ENCODE measurements around the gene PGAM2. TPM values are rescaled to one million over a fixed set of nuclear protein-coding genes. Genes with fewer than 3 reads are reported as not detected.
A peak's percentile ranks its signal among the peaks of the same experiment; 100 is the strongest.
"Not testable (repeated sequence)": the region's sequence is repeated elsewhere in the genome, so short reads cannot be mapped to it uniquely, and the experiment has no call there.

Gene PGAM2
- total RNA-seq, 1 experiment from 2014 or later = 2.4 TPM

GRCh38 chr7:44040493-44040891 is 24.9 kb downstream of the PGAM2 start:
- Mint-ChIP-seq H3K27me3 (ENCODE audit: low read depth) (peaks cover 41% of the 10 kb centered on the region), H3K4me3 (peak overlapping the region; percentile 68; the same call in 1 of the 2 replicates), H3K4me1 (peaks cover 12% of the 10 kb centered on the region)
- H3K27ac Mint-ChIP-seq, CTCF ChIA-PET, ATAC-seq, H3K36me3 Mint-ChIP-seq, POLR2A ChIA-PET, H3K9me3 Mint-ChIP-seq: not testable (repeated sequence)
- DNase-seq (ENCODE audit: low spot score) = peak; percentile 27
- 0 out of 2 replicates have a peak, but pooled peaks have one; percentile 27 for TF ChIP-seq SP1 (CRISPR knock-in tag; conservative IDR thresholded peaks at IDR 0.05)

- H3K27me3 Mint-ChIP-seq (ENCODE audit: low read depth) = peaks cover 41% of the 10 kb centered on the region
- H3K27ac Mint-ChIP-seq; POLR2A ChIA-PET; CTCF ChIA-PET; H3K9me3 Mint-ChIP-seq; H3K4me1 Mint-ChIP-seq; H3K36me3 Mint-ChIP-seq; DNase-seq (ENCODE audit: low spot score); H3K4me3 Mint-ChIP-seq: not testable (repeated sequence)
- ATAC-seq = peak; percentile 0; the same call in 1 of the 2 replicates
Observed at GRCh38 chr7:44039800-44040492, 25.4 kb downstream of the PGAM2 start.

DNA sequence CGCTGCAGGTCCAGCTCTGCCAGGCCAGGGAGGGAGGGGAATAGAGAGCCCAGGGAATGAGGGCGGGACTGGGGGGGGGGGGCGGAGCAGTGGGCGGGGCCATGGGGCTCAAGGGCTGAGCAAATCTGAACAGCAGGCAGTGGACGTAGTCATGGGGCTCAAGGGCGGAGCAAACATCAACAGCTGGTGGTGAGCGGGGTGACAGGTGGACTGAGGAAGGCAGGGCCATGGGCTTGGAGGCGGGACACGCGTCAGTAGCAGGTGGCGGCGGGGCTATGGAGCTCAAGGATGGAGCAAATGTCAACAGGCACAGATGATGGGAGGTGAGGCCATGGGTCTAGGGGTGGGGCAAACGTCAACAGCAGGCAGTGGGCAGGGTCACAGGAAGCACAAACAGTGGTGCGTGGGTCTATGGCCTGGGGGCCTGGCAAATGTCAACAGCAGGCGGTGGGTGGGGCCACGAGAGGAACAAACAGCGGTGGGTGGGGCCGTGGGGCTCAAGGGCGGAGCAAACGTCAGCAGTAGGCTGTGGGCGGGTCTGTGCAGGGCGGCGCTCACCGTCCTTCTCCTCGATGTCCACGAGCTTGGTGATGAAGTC is 26.3 kb downstream of the PGAM2 start:
- ATAC-seq (peak; percentile 71), DNase-seq (ENCODE audit: low spot score) (peak; percentile 82)
- Mint-ChIP-seq H3K27ac (peak overlapping the region; percentile 40; the same call in 1 of the 2 replicates), H3K27me3 (ENCODE audit: low read depth) (peaks cover 41% of the 10 kb centered on the region), H3K4me3 (peak overlapping the region; percentile 68)
- POLR2A ChIA-PET, H3K36me3 Mint-ChIP-seq, H3K4me1 Mint-ChIP-seq, H3K9me3 Mint-ChIP-seq: not testable (repeated sequence)
- CTCF ChIA-PET = interaction anchor here (0.6 to 0.7 kb wide), 2 partner anchors 11 to 157 kb away, joined by 3 to 4 read pairs; no protein-coding TSS in a partner anchor
- peak; percentile 79 for TF ChIP-seq FOXK1 (CRISPR knock-in tag; IDR thresholded peaks at IDR 0.05)
- 0 out of 2 replicates have a peak, but pooled peaks have one; percentile 18 for TF ChIP-seq SP1 (CRISPR knock-in tag; conservative IDR thresholded peaks at IDR 0.05)

- ATAC-seq; H3K27ac Mint-ChIP-seq; H3K4me1 Mint-ChIP-seq; DNase-seq (ENCODE audit: low spot score); POLR2A ChIA-PET; H3K4me3 Mint-ChIP-seq; H3K36me3 Mint-ChIP-seq; H3K9me3 Mint-ChIP-seq: not testable (repeated sequence)
- peaks cover 41% of the 10 kb centered on the region for H3K27me3 Mint-ChIP-seq (ENCODE audit: low read depth)
- CTCF ChIA-PET = interaction anchor here (0.6 kb wide), 1 partner anchor 158 kb away, joined by 3 read pairs; no protein-coding TSS in a partner anchor
Observed at GRCh38 chr7:44038553-44038952, 26.8 kb downstream of the PGAM2 start.

DNA sequence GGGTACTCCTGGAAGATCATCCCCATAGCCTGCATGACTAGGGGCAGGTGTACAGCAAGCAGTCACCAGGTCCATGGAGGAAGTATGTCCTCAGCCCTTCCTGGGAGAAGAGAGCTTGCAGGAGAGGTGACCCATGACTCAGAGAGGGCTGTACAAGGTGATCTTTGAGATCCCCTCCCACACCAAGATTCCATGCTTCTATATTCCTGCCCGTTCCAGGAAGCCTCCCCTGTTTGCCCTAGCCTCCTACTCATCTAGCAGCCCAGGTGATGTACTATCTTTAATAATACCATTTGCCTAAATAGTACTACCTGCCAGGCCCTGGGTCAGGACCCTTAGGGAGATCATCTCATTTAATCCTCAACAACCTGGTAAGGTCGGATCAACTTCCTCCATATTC is 27.4 kb downstream of the PGAM2 start:
- H3K4me1 Mint-ChIP-seq; H3K4me3 Mint-ChIP-seq; H3K27ac Mint-ChIP-seq; H3K36me3 Mint-ChIP-seq; DNase-seq (ENCODE audit: low spot score); ATAC-seq; POLR2A ChIA-PET; H3K9me3 Mint-ChIP-seq: not testable (repeated sequence)
- peaks cover 41% of the 10 kb centered on the region for H3K27me3 Mint-ChIP-seq (ENCODE audit: low read depth)
- CTCF ChIA-PET = interaction anchor here (1.0 kb wide), 1 partner anchor 19 kb away, joined by 3 read pairs; no protein-coding TSS in a partner anchor

- Mint-ChIP-seq H3K4me3 (peak overlapping the region; percentile 37; the same call in 1 of the 2 replicates), H3K27me3 (ENCODE audit: low read depth) (peaks cover 29% of the 10 kb centered on the region)
- POLR2A ChIA-PET, H3K4me1 Mint-ChIP-seq, H3K36me3 Mint-ChIP-seq, H3K9me3 Mint-ChIP-seq, H3K27ac Mint-ChIP-seq: not testable (repeated sequence)
- CTCF ChIA-PET = interaction anchor here (0.5 to 0.6 kb wide), 2 partner anchors 16 to 454 kb away, joined by 3 read pairs; no protein-coding TSS in a partner anchor
- ATAC-seq (peak; percentile 89), DNase-seq (ENCODE audit: low spot score) (peak; percentile 78)
Observed at GRCh38 chr7:44036364-44036763, 29.0 kb downstream of the PGAM2 start.

DNA sequence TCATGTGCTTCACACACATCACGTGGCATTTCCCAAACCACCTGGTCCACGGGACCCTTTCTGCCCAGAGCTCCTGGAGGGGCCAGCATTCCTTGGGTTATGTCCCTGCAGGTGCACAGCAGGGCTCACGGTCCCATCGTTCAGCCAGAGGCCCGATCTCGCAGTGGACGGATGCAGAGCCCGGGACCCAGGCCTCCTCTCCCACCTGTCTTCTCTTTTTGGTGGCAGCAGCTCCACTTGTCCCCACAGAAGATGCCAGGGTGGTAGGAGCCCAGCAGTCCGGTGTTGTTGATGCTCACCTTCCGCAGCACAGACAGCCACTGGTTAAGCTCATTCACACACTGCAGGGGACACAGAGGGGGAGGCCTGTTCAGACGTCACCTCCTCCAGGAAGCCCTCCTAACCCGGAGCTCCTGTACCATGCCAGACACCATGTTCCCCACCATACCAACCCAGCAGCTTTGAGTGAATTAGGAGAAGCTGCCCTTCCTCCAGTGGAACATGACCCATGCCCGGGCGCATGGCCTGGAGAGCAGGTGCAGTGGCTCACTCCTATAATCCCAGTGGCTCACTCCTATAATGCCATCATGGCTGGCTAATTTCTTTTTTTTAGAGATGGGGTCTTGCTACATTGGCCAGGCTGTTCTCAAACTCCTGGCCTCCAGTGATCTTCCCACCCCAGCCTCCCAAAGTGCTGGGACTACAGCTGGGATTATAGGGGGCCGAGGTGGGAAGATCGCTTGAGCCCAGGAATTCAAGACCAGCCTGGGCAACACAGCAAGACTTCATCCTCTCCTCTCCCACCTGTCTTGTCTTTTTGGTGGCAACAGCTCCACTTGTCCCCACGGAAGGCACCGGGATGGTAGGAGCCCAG is 31.2 kb downstream of the PGAM2 start:
- CTCF ChIA-PET, H3K36me3 Mint-ChIP-seq: not testable (repeated sequence)

GRCh38 chr7:44032031-44032430 is 33.3 kb downstream of the PGAM2 start:
- H3K4me1 Mint-ChIP-seq; H3K9me3 Mint-ChIP-seq; POLR2A ChIA-PET; ATAC-seq; H3K27ac Mint-ChIP-seq; H3K36me3 Mint-ChIP-seq; H3K4me3 Mint-ChIP-seq; DNase-seq (ENCODE audit: low spot score); H3K27me3 Mint-ChIP-seq (ENCODE audit: low read depth); CTCF ChIA-PET: not testable (repeated sequence)

More for the DNA sequence above, 31.2 kb downstream of the PGAM2 start:
- peaks cover 20% of the 10 kb centered on the region for H3K27me3 Mint-ChIP-seq (ENCODE audit: low read depth)
- H3K4me3 Mint-ChIP-seq; H3K4me1 Mint-ChIP-seq; H3K9me3 Mint-ChIP-seq; H3K27ac Mint-ChIP-seq; POLR2A ChIA-PET; ATAC-seq; DNase-seq (ENCODE audit: low spot score): not testable (repeated sequence)

DNA sequence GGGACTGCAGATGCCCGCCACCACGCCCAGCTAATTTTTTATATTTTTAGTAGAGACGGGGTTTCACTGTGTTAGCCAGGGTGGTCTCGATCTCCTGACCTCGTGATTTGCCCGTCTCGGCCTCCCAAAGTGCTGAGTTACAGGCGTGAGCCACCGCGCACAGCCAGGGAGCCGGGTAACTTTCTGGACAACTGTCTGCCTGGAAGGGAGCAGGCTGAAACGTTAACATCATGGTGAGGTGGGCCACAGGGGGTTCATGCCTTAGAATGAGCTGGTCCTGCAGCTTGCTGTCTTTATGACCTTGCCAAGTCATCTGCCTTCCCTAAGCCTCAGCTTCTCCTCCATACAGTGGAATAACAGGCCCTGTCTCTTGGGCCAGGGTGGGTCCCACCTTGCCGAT is 34.0 kb downstream of the PGAM2 start:
- H3K4me3 Mint-ChIP-seq; POLR2A ChIA-PET; H3K27me3 Mint-ChIP-seq (ENCODE audit: low read depth); H3K9me3 Mint-ChIP-seq; DNase-seq (ENCODE audit: low spot score); H3K36me3 Mint-ChIP-seq; H3K4me1 Mint-ChIP-seq; ATAC-seq; H3K27ac Mint-ChIP-seq; CTCF ChIA-PET: not testable (repeated sequence)

GRCh38 chr7:44030029-44030428 is 35.3 kb downstream of the PGAM2 start:
- ATAC-seq; H3K4me1 Mint-ChIP-seq; H3K27ac Mint-ChIP-seq; CTCF ChIA-PET; H3K9me3 Mint-ChIP-seq; POLR2A ChIA-PET; H3K36me3 Mint-ChIP-seq; H3K27me3 Mint-ChIP-seq (ENCODE audit: low read depth); H3K4me3 Mint-ChIP-seq; DNase-seq (ENCODE audit: low spot score): not testable (repeated sequence)

DNA sequence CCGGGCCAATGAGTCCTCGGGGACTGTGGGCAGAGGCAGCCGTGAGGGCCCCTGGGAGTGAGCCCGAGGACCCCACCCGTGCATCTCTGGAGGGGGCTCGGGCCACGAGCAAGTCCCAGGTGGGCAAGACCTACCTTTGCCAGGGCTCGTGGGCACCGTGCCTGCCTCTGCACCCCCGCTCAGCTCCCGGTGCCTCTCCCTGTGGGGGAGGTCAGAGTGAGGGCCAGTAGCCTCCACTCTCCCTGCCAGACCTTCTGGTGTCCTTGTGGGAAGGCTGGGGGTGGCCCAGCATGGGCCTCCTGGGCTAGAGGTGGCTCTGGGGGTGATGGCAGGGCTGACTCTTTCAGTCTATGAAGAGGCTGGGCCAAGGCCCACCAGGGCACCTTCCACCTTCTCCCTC is 35.9 kb downstream of the PGAM2 start:
- H3K27me3 Mint-ChIP-seq (ENCODE audit: low read depth); POLR2A ChIA-PET; DNase-seq (ENCODE audit: low spot score); H3K4me1 Mint-ChIP-seq; CTCF ChIA-PET; H3K27ac Mint-ChIP-seq; ATAC-seq; H3K4me3 Mint-ChIP-seq; H3K9me3 Mint-ChIP-seq; H3K36me3 Mint-ChIP-seq: not testable (repeated sequence)

Measured in WTC11 (cell line).